ENCODE data around the gene PBRM1.

GRCh38 chr3:52518723-52519444 lies 166.8 kb downstream of the PBRM1 start:
- no peak for TF ChIP-seq EZH2 (IDR thresholded peaks at IDR 0.05)
- TF ChIP-seq POLR2AphosphoS5 (IDR thresholded peaks at IDR 0.05; ENCODE audit: borderline replicate concordance, low read depth, low read length) = no peak

All from SK-N-MC (cell line).